ENCODE measurements around the gene MAEA.

DNA sequence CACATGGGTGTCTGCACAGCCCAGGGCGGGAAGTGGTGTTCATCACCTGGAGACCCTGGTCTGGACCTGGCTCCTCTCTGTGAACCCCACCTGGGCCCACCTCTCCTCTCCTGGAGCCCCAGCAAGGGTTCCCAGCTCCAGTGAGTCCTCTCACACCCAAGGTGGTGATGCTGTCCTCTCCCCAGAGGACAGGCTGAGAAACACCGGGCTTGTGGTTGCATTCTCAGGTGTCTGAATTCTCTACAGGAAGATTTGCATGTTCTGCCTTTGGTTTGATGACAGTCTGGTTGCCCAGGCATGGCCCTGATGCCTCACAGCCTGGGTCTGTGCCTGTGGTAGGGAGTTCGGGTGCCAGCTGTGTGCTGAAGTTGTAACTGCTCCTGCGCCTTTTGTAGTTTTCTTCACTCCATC is 3.8 kb downstream of the MAEA start:
- TF ChIP-seq, protein P1, sequence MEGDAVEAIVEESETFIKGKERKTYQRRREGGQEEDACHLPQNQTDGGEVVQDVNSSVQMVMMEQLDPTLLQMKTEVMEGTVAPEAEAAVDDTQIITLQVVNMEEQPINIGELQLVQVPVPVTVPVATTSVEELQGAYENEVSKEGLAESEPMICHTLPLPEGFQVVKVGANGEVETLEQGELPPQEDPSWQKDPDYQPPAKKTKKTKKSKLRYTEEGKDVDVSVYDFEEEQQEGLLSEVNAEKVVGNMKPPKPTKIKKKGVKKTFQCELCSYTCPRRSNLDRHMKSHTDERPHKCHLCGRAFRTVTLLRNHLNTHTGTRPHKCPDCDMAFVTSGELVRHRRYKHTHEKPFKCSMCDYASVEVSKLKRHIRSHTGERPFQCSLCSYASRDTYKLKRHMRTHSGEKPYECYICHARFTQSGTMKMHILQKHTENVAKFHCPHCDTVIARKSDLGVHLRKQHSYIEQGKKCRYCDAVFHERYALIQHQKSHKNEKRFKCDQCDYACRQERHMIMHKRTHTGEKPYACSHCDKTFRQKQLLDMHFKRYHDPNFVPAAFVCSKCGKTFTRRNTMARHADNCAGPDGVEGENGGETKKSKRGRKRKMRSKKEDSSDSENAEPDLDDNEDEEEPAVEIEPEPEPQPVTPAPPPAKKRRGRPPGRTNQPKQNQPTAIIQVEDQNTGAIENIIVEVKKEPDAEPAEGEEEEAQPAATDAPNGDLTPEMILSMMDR (IDR thresholded peaks at IDR 0.05; ENCODE audit: low read depth, low read length): no peak
- TF ChIP-seq POLR2A (IDR thresholded peaks at IDR 0.05; ENCODE audit: extremely low read depth, insufficient read length) (no peak), MYC (IDR thresholded peaks at IDR 0.05; ENCODE audit: low read depth, low read length) (no peak)
- TF ChIP-seq, protein P2, sequence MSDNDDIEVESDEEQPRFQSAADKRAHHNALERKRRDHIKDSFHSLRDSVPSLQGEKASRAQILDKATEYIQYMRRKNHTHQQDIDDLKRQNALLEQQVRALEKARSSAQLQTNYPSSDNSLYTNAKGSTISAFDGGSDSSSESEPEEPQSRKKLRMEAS (IDR thresholded peaks at IDR 0.05; ENCODE audit: low read depth, low read length): no peak

Data from NB4 (cell line).